SK-N-SH (cell line): ENCODE measurements around the gene ENOX1. TPM values are rescaled to one million over a fixed set of nuclear protein-coding genes. Genes with fewer than 3 reads are reported as not detected.
A peak's percentile ranks its signal among the peaks of the same experiment; 100 is the strongest.

ENCODE experiments used
- CTCF ChIA-PET: fragments of 300-600, 350-600 bp; formaldehyde crosslinking; extraction: SDS; loops from one replicate; lab custom pipeline; 2021; lab: Yijun Ruan, JAX
- POLR2A ChIA-PET: fragments of 350-600 bp; sonication (Branson Sonifier 250); formaldehyde crosslinking; extraction: SDS; loops from one replicate; lab custom pipeline; 2020; ENCODE audit warnings: antibody characterized with exemption, inconsistent platforms; lab: Yijun Ruan, JAX
- DNase-seq: peaks from one replicate; pipeline ENCODE4 v3.0.0; 2012
- H2AFZ ChIP-seq: fragments of 200-600 bp; sonication (generic); 2 replicates; pipeline ENCODE4 v1.8.1; 2016; ENCODE audit warnings: antibody characterized with exemption, mild to moderate bottlenecking, low read depth
- H3F3A ChIP-seq: fragments of 200-600 bp; sonication (generic); replicated peaks from 2 replicates; pipeline ENCODE3; 2016; ENCODE audit warnings: antibody characterized with exemption, mild to moderate bottlenecking; ENCODE audit not compliant: insufficient read depth
- H3K27ac ChIP-seq, 2 experiments: fragments of 200-500 bp in 1 of 2; fragments of 200-600 bp in 1 of 2; sonication (Bioruptor generic) in 1 of 2; sonication (generic), shearing (Covaris generic) in 1 of 2; 2 replicates each; pipeline versions ENCODE4 v1.5.1 to v1.6.1; 2014 to 2016; ENCODE audit warnings: low read depth in 2 of 2, inconsistent platforms in 1 of 2, low read length in 1 of 2, mild to moderate bottlenecking in 1 of 2, mixed read lengths in 1 of 2
- H3K27me3 ChIP-seq: fragments of 200-600 bp; sonication (generic), shearing (Covaris generic); 2 replicates; pipeline ENCODE4 v1.6.1; 2016; ENCODE audit warnings: mixed run types; ENCODE audit not compliant: insufficient read depth
- H3K36me3 ChIP-seq, 2 experiments: fragments of 200-500 bp in 1 of 2; fragments of 200-600 bp in 1 of 2; sonication (Bioruptor generic) in 1 of 2; sonication (generic) in 1 of 2; replicated peaks in 1 of 2; 2 replicates each; pipeline versions ENCODE3 to v1.5.1; 2014 to 2016; ENCODE audit warnings: low read length in 1 of 2, mild to moderate bottlenecking in 1 of 2; ENCODE audit not compliant: insufficient read depth in 2 of 2, control insufficient read depth in 1 of 2
- H3K4me1 ChIP-seq, 2 experiments: fragments of 200-500 bp in 1 of 2; fragments of 200-600 bp in 1 of 2; sonication (Bioruptor generic) in 1 of 2; sonication (generic), shearing (Covaris generic) in 1 of 2; 2 replicates each; pipeline versions ENCODE4 v1.5.1 to v1.6.1; 2014 to 2016; ENCODE audit warnings: low read depth in 1 of 2, low read length in 1 of 2, mixed run types in 1 of 2; ENCODE audit not compliant: insufficient read depth in 2 of 2, control insufficient read depth in 1 of 2
- H3K4me2 ChIP-seq: fragments of 200-600 bp; sonication (generic), shearing (Covaris generic); 2 replicates; pipeline ENCODE4 v1.6.1; 2017; ENCODE audit warnings: mixed run types
- H3K4me3 ChIP-seq, 2 experiments: fragments of 200-500 bp in 1 of 2; fragments of 200-600 bp in 1 of 2; sonication (Bioruptor generic) in 1 of 2; sonication (generic), shearing (Covaris generic) in 1 of 2; 2 replicates each; pipeline versions ENCODE4 v1.5.1 to v1.8.1; 2014 to 2016; ENCODE audit warnings: low read depth in 2 of 2, inconsistent platforms in 1 of 2, low read length in 1 of 2, mild to moderate bottlenecking in 1 of 2, mixed read lengths in 1 of 2, moderate library complexity in 1 of 2
- H3K79me2 ChIP-seq: fragments of 200-600 bp; sonication (generic); 2 replicates; pipeline ENCODE4 v1.8.1; 2017; ENCODE audit warnings: mild to moderate bottlenecking; ENCODE audit not compliant: insufficient read depth
- H3K9ac ChIP-seq: fragments of 200-600 bp; sonication (generic); 2 replicates; pipeline ENCODE4 v1.6.1; 2017; ENCODE audit warnings: mixed run types
- H3K9me2 ChIP-seq: fragments of 200-600 bp; sonication (generic); 2 replicates; pipeline ENCODE4 v1.6.1; 2017; ENCODE audit warnings: mixed run types
- H3K9me3 ChIP-seq: fragments of 200-600 bp; sonication (generic); 2 replicates; pipeline ENCODE4 v1.6.1; 2017; ENCODE audit warnings: mixed run types, mild to moderate bottlenecking, moderate library complexity
- H4K20me1 ChIP-seq: fragments of 200-600 bp; sonication (generic); 2 replicates; pipeline ENCODE4 v1.6.1; 2017; ENCODE audit warnings: mild to moderate bottlenecking, mixed run types; ENCODE audit not compliant: insufficient read depth
- CHD2 ChIP-seq: fragments of 150-350 bp; IDR thresholded peaks from 2 replicates; pipeline ENCODE4 v1.6.1; 2018; ENCODE audit warnings: low read length; ENCODE audit not compliant: partially characterized antibody
- EP300 ChIP-seq, 2 experiments: IDR thresholded peaks; 2 replicates each; pipeline versions ENCODE4 v1.4.0 to v1.6.1; 2012; ENCODE audit warnings: borderline replicate concordance in 1 of 2, low read depth in 1 of 2, low read length in 1 of 2
- EZH2phosphoT487 ChIP-seq: fragments of 200-600 bp; sonication (generic); IDR thresholded peaks from 2 replicates; pipeline ENCODE4 v1.6.1; 2017; ENCODE audit warnings: low read depth, mixed run types, mild to moderate bottlenecking, antibody characterized with exemption, moderate library complexity, borderline replicate concordance
- FOSL2 ChIP-seq: IDR thresholded peaks from 2 replicates; pipeline ENCODE4 v1.4.0; 2012; ENCODE audit warnings: low read depth, mild to moderate bottlenecking, moderate library complexity, borderline replicate concordance
- FOXJ3 ChIP-seq: sonication (generic); formaldehyde crosslinking; IDR thresholded peaks from 2 replicates; pipeline ENCODE4 v1.5.1; 2020; ENCODE audit warnings: mild to moderate bottlenecking, missing genetic modification reagents
- GATA2 ChIP-seq: sonication (generic); formaldehyde crosslinking; IDR thresholded peaks from 2 replicates; pipeline ENCODE4 v1.5.0; 2020; ENCODE audit warnings: mild to moderate bottlenecking, missing genetic modification reagents
- MAX ChIP-seq: IDR thresholded peaks from 2 replicates; pipeline ENCODE4 v1.4.0; 2012; ENCODE audit warnings: low read depth
- MXI1 ChIP-seq: IDR thresholded peaks from 2 replicates; pipeline ENCODE4 v1.6.1; 2012; ENCODE audit warnings: mild to moderate bottlenecking, low read depth, low read length, improper control_type of control experiment
- NRF1 ChIP-seq: IDR thresholded peaks from 2 replicates; pipeline ENCODE4 v1.6.1; 2012; ENCODE audit warnings: low read depth, mild to moderate bottlenecking, low read length
- POLR2AphosphoS5 ChIP-seq: IDR thresholded peaks from 2 replicates; pipeline ENCODE4 v1.6.1; 2012; ENCODE audit warnings: low read depth, low read length
- RAD21 ChIP-seq: IDR thresholded peaks from 2 replicates; pipeline ENCODE4 v1.6.1; 2012; ENCODE audit warnings: mild to moderate bottlenecking, low read length
- REST ChIP-seq: IDR thresholded peaks from 2 replicates; pipeline ENCODE4 v1.6.1; 2012; ENCODE audit warnings: mild to moderate bottlenecking, low read depth, low read length, moderate library complexity
- RXRA ChIP-seq: IDR thresholded peaks from 2 replicates; pipeline ENCODE4 v1.4.0; 2012; ENCODE audit warnings: low read depth, mild to moderate bottlenecking, borderline replicate concordance
- SIN3A ChIP-seq: IDR thresholded peaks from 2 replicates; pipeline ENCODE4 v1.6.1; 2012; ENCODE audit warnings: low read depth, mild to moderate bottlenecking, low read length, moderate library complexity, borderline replicate concordance
- SMC3 ChIP-seq: IDR thresholded peaks from 2 replicates; pipeline ENCODE4 v1.6.1; 2012; ENCODE audit warnings: low read depth, low read length, improper control_type of control experiment
- TAF1 ChIP-seq: IDR thresholded peaks from 2 replicates; pipeline ENCODE4 v1.6.1; 2012; ENCODE audit warnings: low read depth, mild to moderate bottlenecking, low read length, moderate library complexity, borderline replicate concordance
- TCF12 ChIP-seq: IDR thresholded peaks from 2 replicates; pipeline ENCODE4 v1.4.0; 2012
- USF1 ChIP-seq: IDR thresholded peaks from 2 replicates; pipeline ENCODE4 v1.4.0; 2012; ENCODE audit warnings: low read depth, borderline replicate concordance
- WGBS: methylation state at CpG from one replicate; pipeline ENCODE4 v1.1.6; 2017; ENCODE audit warnings: low lambda C conversion rate; 5-methylcytosine and 5-hydroxymethylcytosine counted together
- polyA plus RNA-seq, 3 experiments: library from polyadenylated mRNA; depleted of rRNA; stranded (reverse); fragments of >200 nt; gene quantifications; 2 replicates each; pipeline ENCODE4 v1.2.3, GENCODE V29; 2012

Gene ENOX1
- polyA plus RNA-seq, 1 of the 3 experiments (the other 2 are of a cell fraction): 5.8 TPM

GRCh38 chr13:43472339-43472738 is 314.4 kb downstream of the ENOX1 start:
- no peaks in the 10 kb centered on the region for H3K36me3 ChIP-seq
- no peak overlapping the region for H3K4me3 ChIP-seq
- peaks cover 7% of the 10 kb centered on the region for H3F3A ChIP-seq
- no peaks in the 10 kb centered on the region for H3K9me3 ChIP-seq
- no peaks in the 10 kb centered on the region for H3K79me2 ChIP-seq
- H2AFZ ChIP-seq: no peak overlapping the region
- H4K20me1 ChIP-seq: no peaks in the 10 kb centered on the region
- 0 out of 2 replicates have a peak overlapping the region, but pooled peaks have one; percentile 5 for H3K4me2 ChIP-seq
- 53% methylated on average over 5 of the region's 5 CpGs for WGBS
- POLR2A ChIA-PET: no interaction called here
- CTCF ChIA-PET: interaction anchor here (0.7 kb wide), 1 partner anchor 355 kb away, joined by 3 read pairs; no protein-coding TSS in a partner anchor
- no peaks in the 10 kb centered on the region for H3K27me3 ChIP-seq
- TF ChIP-seq SIN3A (no peak), TCF12 (no peak), SMC3 (no peak), REST (no peak), TAF1 (no peak), RXRA (no peak), FOSL2 (no peak), NRF1 (no peak), EZH2phosphoT487 (no peak), RAD21 (no peak), EP300 (IDR thresholded peaks at IDR 0.05; ENCODE audit: borderline replicate concordance in 1 of 2, low read depth in 1 of 2, low read length in 1 of 2) (no peak), FOXJ3 (CRISPR knock-in tag) (no peak), MAX (no peak), GATA2 (no peak), CHD2 (no peak)
- no peak overlapping the region for H3K27ac ChIP-seq
- H3K4me1 ChIP-seq: peaks cover 4 to 7% of the 10 kb centered on the region in 2 experiments; a peak in 3 of 4 replicates
- no peak for DNase-seq
- H3K9ac ChIP-seq: no peak overlapping the region
- H3K9me2 ChIP-seq: no peaks in the 10 kb centered on the region

GRCh38 chr13:43470610-43471009 is 316.2 kb downstream of the ENOX1 start:
- Histone ChIP-seq H3K4me1 (peaks cover 4 to 7% of the 10 kb centered on the region in 2 experiments; a peak in 3 of 4 replicates), H3K79me2 (no peaks in the 10 kb centered on the region), H3K27ac (no peak overlapping the region), H2AFZ (no peak overlapping the region), H3K9me2 (no peaks in the 10 kb centered on the region)
- ChIA-PET POLR2A (no interaction called here), CTCF (no interaction called here)
- TF ChIP-seq USF1 (no peak), TCF12 (0 out of 2 replicates have a peak, but pooled peaks have one; percentile 7), MXI1 (no peak), POLR2AphosphoS5 (no peak)
- TF ChIP-seq, all 33 proteins: peak for 1
- H3K9ac ChIP-seq: no peak overlapping the region
- H3K36me3 ChIP-seq: no peaks in the 10 kb centered on the region
- no peaks in the 10 kb centered on the region for H3K9me3 ChIP-seq
- no peak for DNase-seq
- no peaks in the 10 kb centered on the region for H4K20me1 ChIP-seq
- no peaks in the 10 kb centered on the region for H3K27me3 ChIP-seq
- no peak overlapping the region for H3K4me2 ChIP-seq
- 85% methylated on average over 2 of the region's 2 CpGs for WGBS
- peaks cover 7% of the 10 kb centered on the region for H3F3A ChIP-seq
- no peak overlapping the region for H3K4me3 ChIP-seq
